Liver (tissue), 3 donors: Measurements from ENCODE around the gene RASSF7.

Experiments used
- GABPA ChIP-seq, 2 donors: IDR thresholded peaks in 1 of 2; conservative IDR thresholded peaks in 1 of 2; 2 replicates each; pipeline ENCODE4 v1.6.1; 2016; ENCODE audit warnings: antibody characterized with exemption in 2 of 2, mild to moderate bottlenecking in 1 of 2, moderate library complexity in 1 of 2
- HNF4A ChIP-seq, 2 donors: conservative IDR thresholded peaks; 2 replicates each; pipeline ENCODE4 v1.6.1; 2016; ENCODE audit warnings: antibody characterized with exemption in 2 of 2, mild to moderate bottlenecking in 2 of 2
- TAF1 ChIP-seq: conservative IDR thresholded peaks from 2 replicates; pipeline ENCODE4 v1.6.1; 2016; ENCODE audit warnings: antibody characterized with exemption, mild to moderate bottlenecking
- TF ChIP-seq, protein P1 (sequence below): fragments of 150-350 bp; IDR thresholded peaks from 2 replicates; pipeline ENCODE4 v1.5.1; 2017; ENCODE audit warnings: improper control_type of control experiment, low read depth, low read length; ENCODE audit not compliant: missing input control
- TF ChIP-seq, protein P2 (sequence below): IDR thresholded peaks from 2 replicates; pipeline ENCODE4 v1.6.1; 2016; ENCODE audit warnings: antibody characterized with exemption
- donor health status: healthy.
- donor health status: healthy.

DNA sequence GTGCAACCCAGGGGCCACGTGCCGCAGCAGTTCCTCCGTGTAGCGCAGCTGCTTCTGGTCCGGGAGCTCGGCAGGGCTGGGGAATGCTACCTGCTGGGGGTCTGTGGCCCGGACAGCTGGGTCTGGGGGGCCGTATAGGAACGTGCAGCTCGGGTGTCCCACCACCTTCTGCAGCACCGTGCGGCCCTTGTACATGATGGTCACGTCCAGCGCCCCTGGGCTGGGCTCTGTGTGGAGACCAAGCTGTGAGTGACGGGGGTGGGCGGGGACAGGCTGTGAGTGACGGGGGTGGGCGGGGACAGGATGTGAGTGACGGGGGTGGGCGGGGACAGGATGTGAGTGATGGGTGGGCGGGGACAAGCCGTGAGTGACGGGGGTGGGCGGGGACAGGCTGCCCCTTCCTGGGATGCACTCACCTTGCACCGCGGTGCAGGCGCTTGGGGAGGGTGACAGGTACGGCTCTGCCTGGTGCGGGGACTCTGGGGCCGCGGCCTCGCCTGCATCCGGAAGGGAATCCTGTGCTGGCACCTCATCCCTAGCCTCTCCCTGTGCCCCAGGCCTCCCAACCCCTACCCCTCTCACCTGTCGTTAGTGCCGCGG, 52.7 kb downstream of the RASSF7 start:
- TF ChIP-seq GABPA (IDR thresholded peaks at IDR 0.05 in 1 of 2, conservative IDR thresholded peaks at IDR 0.05 in 1 of 2), result no peak
- TF ChIP-seq, protein P1, sequence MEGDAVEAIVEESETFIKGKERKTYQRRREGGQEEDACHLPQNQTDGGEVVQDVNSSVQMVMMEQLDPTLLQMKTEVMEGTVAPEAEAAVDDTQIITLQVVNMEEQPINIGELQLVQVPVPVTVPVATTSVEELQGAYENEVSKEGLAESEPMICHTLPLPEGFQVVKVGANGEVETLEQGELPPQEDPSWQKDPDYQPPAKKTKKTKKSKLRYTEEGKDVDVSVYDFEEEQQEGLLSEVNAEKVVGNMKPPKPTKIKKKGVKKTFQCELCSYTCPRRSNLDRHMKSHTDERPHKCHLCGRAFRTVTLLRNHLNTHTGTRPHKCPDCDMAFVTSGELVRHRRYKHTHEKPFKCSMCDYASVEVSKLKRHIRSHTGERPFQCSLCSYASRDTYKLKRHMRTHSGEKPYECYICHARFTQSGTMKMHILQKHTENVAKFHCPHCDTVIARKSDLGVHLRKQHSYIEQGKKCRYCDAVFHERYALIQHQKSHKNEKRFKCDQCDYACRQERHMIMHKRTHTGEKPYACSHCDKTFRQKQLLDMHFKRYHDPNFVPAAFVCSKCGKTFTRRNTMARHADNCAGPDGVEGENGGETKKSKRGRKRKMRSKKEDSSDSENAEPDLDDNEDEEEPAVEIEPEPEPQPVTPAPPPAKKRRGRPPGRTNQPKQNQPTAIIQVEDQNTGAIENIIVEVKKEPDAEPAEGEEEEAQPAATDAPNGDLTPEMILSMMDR, result no peak
- TF ChIP-seq, protein P2, sequence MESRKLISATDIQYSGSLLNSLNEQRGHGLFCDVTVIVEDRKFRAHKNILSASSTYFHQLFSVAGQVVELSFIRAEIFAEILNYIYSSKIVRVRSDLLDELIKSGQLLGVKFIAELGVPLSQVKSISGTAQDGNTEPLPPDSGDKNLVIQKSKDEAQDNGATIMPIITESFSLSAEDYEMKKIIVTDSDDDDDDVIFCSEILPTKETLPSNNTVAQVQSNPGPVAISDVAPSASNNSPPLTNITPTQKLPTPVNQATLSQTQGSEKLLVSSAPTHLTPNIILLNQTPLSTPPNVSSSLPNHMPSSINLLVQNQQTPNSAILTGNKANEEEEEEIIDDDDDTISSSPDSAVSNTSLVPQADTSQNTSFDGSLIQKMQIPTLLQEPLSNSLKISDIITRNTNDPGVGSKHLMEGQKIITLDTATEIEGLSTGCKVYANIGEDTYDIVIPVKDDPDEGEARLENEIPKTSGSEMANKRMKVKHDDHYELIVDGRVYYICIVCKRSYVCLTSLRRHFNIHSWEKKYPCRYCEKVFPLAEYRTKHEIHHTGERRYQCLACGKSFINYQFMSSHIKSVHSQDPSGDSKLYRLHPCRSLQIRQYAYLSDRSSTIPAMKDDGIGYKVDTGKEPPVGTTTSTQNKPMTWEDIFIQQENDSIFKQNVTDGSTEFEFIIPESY, result no peak
- TF ChIP-seq TAF1, result no peak
- no peak for TF ChIP-seq HNF4A (conservative IDR thresholded peaks at IDR 0.05)
